ENCODE data around the gene PPFIBP2. TPM values are rescaled to one million over a fixed set of nuclear protein-coding genes. Genes with fewer than 3 reads are reported as not detected.

PPFIBP2 gene
- polyA plus RNA-seq, 3 donors = 48.4 to 56.9 (median 56.9) TPM

- no peak for DNase-seq (ENCODE audit: extremely low read depth in 1 of 11, low read depth in 9 of 11, low spot score in 4 of 11)
Observed at GRCh38 chr11:7538466-7539454, 25.0 kb downstream of the PPFIBP2 start.

GRCh38 chr11:7540830-7541555 is 27.2 kb downstream of the PPFIBP2 start:
- no peak for DNase-seq (ENCODE audit: extremely low read depth in 1 of 11, low read depth in 9 of 11, low spot score in 4 of 11)

- no peak for DNase-seq (ENCODE audit: extremely low read depth in 1 of 11, low read depth in 9 of 11, low spot score in 4 of 11)
Observed at GRCh38 chr11:7543302-7543701, 29.5 kb downstream of the PPFIBP2 start.

- DNase-seq (ENCODE audit: extremely low read depth in 1 of 11, low read depth in 9 of 11, low spot score in 4 of 11) = no peak
Observed at GRCh38 chr11:7544021-7544420, 30.2 kb downstream of the PPFIBP2 start.

- no peak for DNase-seq (ENCODE audit: extremely low read depth in 1 of 11, low read depth in 9 of 11, low spot score in 4 of 11)
Observed at GRCh38 chr11:7545611-7546010, 31.8 kb downstream of the PPFIBP2 start.

GRCh38 chr11:7546324-7546791 is 32.6 kb downstream of the PPFIBP2 start:
- DNase-seq (ENCODE audit: extremely low read depth in 1 of 11, low read depth in 9 of 11, low spot score in 4 of 11) = no peak

GRCh38 chr11:7547687-7548086 is 33.9 kb downstream of the PPFIBP2 start:
- no peak for DNase-seq (ENCODE audit: extremely low read depth in 1 of 11, low read depth in 9 of 11, low spot score in 4 of 11)

GRCh38 chr11:7548659-7549274 is 35.0 kb downstream of the PPFIBP2 start:
- DNase-seq (ENCODE audit: extremely low read depth in 1 of 11, low read depth in 9 of 11, low spot score in 4 of 11) = no peak

GRCh38 chr11:7549681-7550080 is 35.9 kb downstream of the PPFIBP2 start:
- DNase-seq (ENCODE audit: extremely low read depth in 1 of 11, low read depth in 9 of 11, low spot score in 4 of 11) = no peak

GRCh38 chr11:7551571-7551970 is 37.8 kb downstream of the PPFIBP2 start:
- no peak for DNase-seq (ENCODE audit: extremely low read depth in 1 of 11, low read depth in 9 of 11, low spot score in 4 of 11)

- DNase-seq (ENCODE audit: extremely low read depth in 1 of 11, low read depth in 9 of 11, low spot score in 4 of 11) = no peak
Observed at GRCh38 chr11:7552666-7553065, 38.9 kb downstream of the PPFIBP2 start.

GRCh38 chr11:7555052-7555699 is 41.4 kb downstream of the PPFIBP2 start:
- no peak for DNase-seq (ENCODE audit: extremely low read depth in 1 of 11, low read depth in 9 of 11, low spot score in 4 of 11)

GRCh38 chr11:7558046-7558445 is 44.2 kb downstream of the PPFIBP2 start:
- no peak for DNase-seq (ENCODE audit: extremely low read depth in 1 of 11, low read depth in 9 of 11, low spot score in 4 of 11)

- DNase-seq (ENCODE audit: extremely low read depth in 1 of 11, low read depth in 9 of 11, low spot score in 4 of 11) = no peak
Observed at GRCh38 chr11:7559398-7560283, 45.8 kb downstream of the PPFIBP2 start.

GRCh38 chr11:7561562-7561961 is 47.8 kb downstream of the PPFIBP2 start:
- no peak for DNase-seq (ENCODE audit: extremely low read depth in 1 of 11, low read depth in 9 of 11, low spot score in 4 of 11)

GRCh38 chr11:7563281-7563680 is 49.5 kb downstream of the PPFIBP2 start:
- no peak for DNase-seq (ENCODE audit: extremely low read depth in 1 of 11, low read depth in 9 of 11, low spot score in 4 of 11)

GRCh38 chr11:7564803-7565202 is 51.0 kb downstream of the PPFIBP2 start:
- DNase-seq (ENCODE audit: extremely low read depth in 1 of 11, low read depth in 9 of 11, low spot score in 4 of 11) = no peak

GRCh38 chr11:7567311-7567710 is 53.5 kb downstream of the PPFIBP2 start:
- no peak for DNase-seq (ENCODE audit: extremely low read depth in 1 of 11, low read depth in 9 of 11, low spot score in 4 of 11)

All from renal cortex interstitium (tissue), 11 donors.